ENCODE data around the gene IRF4. TPM values are rescaled to one million over a fixed set of nuclear protein-coding genes. Genes with fewer than 3 reads are reported as not detected.
A peak's percentile ranks its signal among the peaks of the same experiment; 100 is the strongest.
"Not testable (repeated sequence)": the region's sequence is repeated elsewhere in the genome, so short reads cannot be mapped to it uniquely, and the experiment has no call there.

The IRF4 gene
- polyA plus RNA-seq, 4 donors = 0.14 to 0.23 (median 0.17) TPM

- peak in 1 of 4 donors; percentile 20 for DNase-seq (ENCODE audit: low read depth in 4 of 4, low spot score in 3 of 4)
Observed at GRCh38 chr6:411402-412145, 20.0 kb downstream of the IRF4 start.

DNA sequence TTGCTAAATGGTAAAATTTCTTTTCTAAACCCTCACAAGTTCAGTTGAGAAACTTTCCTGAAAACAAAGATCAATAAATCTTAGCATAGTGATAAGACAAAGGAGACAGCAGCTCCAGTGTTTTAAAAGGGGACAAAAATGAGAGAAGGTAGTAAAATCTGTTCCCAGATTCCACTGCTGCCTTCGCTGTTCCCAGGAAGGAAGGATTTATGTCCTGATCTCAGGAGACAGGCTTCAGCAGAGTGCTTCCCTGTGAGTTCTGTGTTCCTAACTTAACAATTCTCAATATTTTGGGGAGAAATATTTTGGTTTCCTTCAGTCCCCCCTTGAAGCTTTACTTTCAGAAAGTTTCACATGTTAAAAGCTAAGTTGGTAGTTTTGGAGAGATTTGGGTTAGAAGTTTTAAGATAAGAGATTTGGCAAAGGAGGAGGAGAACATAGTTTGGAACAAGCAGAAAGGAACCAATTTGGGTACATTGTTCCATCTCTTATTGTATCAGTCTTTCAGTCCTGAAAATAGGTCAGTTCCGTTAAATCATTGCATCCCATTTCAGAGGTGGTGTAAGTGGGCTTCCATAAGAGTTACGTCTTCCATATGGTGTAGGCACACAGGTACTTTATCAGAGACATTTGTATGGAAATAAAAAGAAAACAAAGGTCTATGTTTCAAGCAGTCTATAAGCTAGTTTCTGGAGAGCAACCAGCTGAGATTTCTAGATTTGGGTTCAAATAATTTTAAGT lies 20.8 kb downstream of the IRF4 start:
- DNase-seq (ENCODE audit: low read depth in 4 of 4, low spot score in 3 of 4) = no peak

- DNase-seq (ENCODE audit: low read depth in 4 of 4, low spot score in 3 of 4) = no peak
Observed at GRCh38 chr6:414447-414846, 22.9 kb downstream of the IRF4 start.

DNA sequence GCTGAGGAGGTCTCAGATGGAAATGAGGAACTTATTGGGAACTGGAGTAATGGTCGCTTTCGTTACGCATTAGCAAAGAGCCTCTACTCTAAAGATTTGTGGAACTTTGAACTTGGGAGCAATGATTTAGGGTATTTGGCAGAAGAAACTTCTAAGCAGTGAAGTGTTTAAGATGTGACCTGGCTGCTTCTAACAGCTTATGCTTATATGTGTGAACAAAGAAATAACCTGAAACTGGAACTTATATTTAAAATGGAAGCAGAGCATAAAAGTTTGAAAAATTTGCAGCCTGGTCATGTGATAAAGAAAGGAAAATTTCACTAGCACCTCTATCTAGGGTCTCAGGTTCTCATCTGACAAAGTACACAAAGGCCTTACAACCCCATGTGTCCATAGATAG lies 23.5 kb downstream of the IRF4 start:
- DNase-seq (ENCODE audit: low read depth in 4 of 4, low spot score in 3 of 4) = no peak

GRCh38 chr6:421211-421610 lies 29.7 kb downstream of the IRF4 start:
- no peak for DNase-seq (ENCODE audit: low read depth in 4 of 4, low spot score in 3 of 4)

DNA sequence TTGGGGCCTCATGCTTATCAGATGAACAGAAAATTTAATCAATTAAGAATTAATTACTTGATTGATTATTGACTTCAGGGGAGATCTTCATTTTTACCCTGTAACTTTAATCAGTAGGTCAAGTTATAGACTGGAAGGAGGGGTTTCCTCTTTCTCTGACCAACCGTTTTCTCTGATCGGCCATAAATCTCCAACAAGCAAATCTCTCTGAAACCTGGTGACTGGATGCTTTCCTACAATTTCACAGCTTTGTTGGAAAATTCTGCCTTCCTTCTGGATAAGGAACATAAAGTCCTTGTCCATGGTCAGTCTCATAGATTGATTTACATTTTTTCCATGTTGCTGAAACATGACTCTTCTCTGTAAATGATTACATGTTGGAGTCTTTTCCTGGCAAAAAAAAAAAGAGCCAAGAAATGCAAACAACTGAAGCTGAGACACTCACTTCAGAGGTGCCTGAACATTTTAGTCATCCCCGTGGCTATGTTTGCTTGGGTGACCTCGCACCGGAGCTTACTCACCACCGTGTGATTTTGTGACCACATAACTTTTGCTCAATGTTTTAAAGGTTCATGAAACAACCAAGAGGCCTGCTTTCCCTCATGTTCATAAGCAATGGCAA lies 31.0 kb downstream of the IRF4 start:
- peak in 1 of 4 donors; percentile 10 for DNase-seq (ENCODE audit: low read depth in 4 of 4, low spot score in 3 of 4)

DNA sequence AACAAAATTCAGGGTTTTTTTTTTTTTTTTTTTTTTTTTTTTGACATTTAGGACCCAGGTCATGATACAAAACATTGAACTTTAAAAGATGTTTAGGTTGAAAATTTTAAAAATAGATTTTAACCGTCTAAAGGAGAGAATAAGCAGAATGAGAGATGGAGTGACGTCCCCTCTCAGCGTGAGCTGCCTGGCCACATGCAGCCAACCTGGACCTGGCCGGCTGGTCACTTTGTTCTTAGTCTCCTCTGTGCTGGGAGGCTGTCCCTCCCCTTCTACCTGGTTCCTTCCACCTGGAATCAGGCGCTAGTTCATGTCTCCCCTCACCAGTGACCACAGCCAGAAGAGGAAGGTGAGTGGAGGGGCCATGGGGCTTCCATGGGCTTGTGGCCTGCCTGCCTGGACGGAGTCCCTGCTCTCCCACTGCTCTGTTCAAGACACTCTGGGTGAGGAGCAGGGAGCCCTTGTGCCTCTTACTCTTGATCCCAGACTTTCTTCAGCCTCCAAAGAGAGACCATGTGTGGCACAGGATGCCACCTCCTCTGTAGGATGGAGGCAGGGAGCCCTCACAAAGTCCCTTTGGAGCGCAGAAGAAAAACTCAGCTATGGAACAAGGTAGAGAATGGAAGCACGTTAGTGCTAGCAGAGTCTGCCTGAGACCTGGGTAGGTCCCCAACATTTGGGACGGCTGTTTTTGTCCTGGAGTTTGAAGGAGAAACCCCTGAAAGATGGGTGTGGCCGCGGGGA lies 31.7 kb downstream of the IRF4 start:
- DNase-seq (ENCODE audit: low read depth in 4 of 4, low spot score in 3 of 4) = no peak

DNA sequence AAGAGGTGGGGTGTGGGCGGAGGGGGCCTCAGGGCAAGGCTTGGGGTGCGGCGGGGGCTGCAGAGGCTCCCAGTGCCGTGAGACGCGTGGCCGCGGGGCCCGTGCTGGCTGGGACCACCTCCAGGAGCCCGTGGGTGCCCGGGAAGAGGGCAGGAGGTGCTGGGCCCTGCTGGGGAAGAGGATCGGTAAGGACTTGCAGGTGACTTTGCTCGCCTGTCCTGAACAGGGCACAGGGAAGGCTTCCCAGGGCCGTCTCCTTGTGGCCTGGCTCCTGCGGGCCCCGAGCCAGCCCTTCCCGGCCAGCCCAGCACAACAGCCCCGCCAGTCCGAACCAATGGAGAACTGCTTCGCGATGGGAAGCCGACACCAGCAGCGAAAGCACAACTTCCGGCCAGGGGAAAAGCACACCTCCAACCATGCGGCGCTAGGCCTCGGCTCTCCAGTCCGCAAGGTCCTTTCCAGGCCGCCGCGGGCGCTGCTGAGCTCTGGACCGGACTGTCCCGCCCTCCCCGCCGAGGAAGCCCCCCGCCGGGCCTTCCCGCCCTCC lies 32.3 kb downstream of the IRF4 start:
- no peak for DNase-seq (ENCODE audit: low read depth in 4 of 4, low spot score in 3 of 4)

GRCh38 chr6:424741-425417 lies 33.3 kb downstream of the IRF4 start:
- no peak for DNase-seq (ENCODE audit: low read depth in 4 of 4, low spot score in 3 of 4)

DNA sequence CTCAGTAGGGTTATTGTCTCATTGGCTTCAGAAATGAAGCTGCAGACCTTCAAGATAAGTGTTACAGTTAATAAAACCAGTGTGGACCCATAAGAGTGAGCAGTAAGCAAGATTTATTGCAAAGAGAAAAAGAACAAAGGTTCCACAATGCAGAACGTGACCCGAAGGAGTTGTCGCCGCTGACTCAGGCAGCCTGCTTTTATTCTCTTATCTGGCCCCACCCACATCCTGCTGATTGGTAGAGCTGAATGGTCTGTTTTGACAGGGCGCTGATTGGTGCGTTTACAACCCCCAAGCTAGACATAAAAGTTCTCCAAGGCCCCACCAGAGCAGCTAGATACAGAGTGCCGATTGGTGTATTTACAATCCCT lies 33.9 kb downstream of the IRF4 start:
- not testable (repeated sequence) for DNase-seq (ENCODE audit: low read depth in 4 of 4, low spot score in 3 of 4)

DNA sequence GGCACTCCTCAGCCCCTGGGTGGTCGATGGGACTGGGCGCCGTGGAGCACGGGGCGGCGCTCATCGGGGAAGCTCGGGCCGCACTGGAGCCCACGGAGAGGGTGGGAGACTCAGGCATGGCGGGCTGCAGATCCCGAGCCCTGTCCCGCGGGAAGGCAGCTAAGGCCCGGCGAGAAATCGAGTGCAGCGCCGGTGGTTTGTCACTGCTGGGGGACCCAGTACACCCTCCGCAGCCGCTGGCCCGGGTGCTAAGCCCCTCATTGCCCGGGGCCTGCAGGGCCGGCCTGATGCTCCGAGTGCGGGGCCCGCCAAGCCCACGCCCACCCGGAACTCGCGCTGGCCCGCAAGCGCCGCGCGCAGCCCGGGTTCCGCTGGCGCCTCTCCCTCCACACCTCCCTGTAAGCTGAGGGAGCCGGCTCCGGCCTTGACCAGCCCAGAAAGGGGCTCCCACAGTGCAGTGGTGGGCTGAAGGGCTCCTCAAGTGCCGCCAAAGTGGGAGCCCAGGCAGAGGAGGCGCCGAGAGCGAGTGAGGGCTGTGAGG lies 34.7 kb downstream of the IRF4 start:
- DNase-seq (ENCODE audit: low read depth in 4 of 4, low spot score in 3 of 4) = not testable (repeated sequence)

DNA sequence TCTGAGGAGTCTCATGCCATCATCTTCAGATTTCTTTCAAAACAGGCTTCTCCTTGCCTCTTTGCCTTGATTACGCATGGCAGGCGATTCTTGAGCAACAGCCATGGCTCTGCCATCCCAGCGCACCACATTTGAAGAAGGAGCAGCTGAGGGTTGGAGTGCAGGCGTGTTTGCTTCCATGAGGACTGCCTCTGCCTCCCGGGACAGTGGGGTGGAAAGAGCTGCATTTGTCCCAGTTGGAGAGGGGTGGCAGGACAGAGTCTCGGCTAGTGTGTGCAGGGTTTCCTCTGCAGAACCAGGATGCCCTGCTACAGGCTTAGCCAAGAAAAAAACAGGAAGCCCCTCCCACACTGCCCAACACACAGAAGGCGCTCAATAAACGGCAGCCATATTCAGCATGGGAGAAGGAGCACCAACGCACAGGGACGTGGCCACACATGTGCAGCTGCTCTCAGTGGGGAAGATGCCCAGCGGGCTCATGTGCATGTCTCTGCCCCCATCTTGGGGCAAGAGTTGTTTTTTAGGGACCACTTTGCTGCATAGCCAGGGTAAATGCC lies 36.6 kb downstream of the IRF4 start:
- no peak for DNase-seq (ENCODE audit: low read depth in 4 of 4, low spot score in 3 of 4)

DNA sequence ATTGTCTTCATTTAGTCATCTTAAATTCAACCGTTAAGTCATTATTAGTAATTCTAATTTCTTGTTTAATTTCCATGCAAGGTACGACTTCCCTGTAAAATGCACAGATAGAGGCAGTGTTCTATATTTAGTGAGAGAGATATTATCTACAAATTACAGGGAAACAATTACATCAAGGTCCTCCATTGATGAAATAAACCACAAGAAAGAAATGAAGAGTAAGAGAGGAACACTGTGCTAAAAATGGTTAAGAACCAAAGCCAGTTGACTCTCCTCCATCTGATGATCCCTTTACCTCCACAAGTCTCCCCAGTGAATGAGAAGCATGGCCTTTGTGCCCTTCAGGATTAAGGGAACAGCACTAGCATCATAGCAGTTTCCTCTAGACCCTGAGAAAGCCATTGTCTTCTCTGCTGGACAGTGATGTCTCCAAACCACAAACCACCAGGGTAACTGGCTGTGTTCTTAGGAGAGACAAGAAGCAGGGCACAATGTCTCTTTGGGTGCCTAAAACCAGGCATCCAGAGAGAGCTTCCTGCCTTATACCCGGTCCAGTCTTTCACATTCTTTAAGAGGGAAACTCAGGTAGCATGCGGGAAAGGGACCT lies 38.1 kb downstream of the IRF4 start:
- DNase-seq (ENCODE audit: low read depth in 4 of 4, low spot score in 3 of 4) = no peak

DNA sequence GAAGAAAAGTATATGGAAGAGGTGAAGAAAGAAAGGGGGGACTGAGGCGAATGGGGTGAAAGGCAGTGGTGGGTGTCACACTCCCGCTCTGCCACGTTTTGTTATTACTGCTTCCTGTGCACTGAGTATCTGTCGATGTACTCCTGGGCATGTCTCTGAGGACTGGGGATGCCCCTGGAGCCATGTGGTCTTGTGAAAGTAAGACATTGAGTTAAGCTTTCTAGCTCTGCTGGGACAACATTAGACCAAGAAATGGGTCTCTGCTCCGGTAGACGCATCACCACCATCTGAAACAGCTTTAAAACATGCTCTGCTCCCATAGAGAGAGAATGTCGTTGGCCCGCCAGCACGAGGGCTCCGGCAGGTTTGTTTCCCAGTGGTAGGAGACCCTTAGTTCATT lies 40.0 kb downstream of the IRF4 start:
- no peak for DNase-seq (ENCODE audit: low read depth in 4 of 4, low spot score in 3 of 4)

GRCh38 chr6:431986-432385 lies 40.4 kb downstream of the IRF4 start:
- DNase-seq (ENCODE audit: low read depth in 4 of 4, low spot score in 3 of 4) = no peak

DNA sequence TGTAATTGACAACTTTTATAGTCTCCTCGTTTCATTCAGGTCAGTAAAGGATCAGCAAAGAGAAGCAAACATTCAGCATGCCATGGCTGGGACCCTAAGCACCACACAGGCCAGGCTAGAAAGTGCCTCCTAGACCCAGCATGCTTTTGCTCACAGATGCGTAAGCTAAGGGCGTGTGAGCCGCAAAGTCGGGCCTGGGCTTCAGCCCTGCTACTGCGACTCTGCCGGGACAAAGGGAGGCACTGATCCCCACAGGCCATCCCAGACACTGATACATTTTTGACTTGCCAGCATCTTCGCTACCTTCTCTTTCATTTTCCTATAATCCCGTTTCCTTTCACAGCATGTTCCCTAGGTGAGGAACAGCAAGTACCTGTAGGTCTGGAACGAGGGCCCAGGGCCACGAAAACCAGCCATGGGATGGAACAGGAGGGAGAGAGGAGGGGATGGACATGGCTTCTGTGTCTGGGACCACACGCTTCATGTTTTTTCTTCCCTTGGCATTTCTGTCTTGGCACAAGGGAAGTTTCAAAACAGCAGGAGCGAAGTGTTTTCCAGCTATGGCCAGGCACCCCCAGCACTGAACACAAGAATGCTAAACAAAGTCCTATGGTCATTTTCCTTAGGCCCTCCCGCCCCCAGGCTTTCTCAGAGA lies 42.6 kb downstream of the IRF4 start:
- no peak for DNase-seq (ENCODE audit: low read depth in 4 of 4, low spot score in 3 of 4)

DNA sequence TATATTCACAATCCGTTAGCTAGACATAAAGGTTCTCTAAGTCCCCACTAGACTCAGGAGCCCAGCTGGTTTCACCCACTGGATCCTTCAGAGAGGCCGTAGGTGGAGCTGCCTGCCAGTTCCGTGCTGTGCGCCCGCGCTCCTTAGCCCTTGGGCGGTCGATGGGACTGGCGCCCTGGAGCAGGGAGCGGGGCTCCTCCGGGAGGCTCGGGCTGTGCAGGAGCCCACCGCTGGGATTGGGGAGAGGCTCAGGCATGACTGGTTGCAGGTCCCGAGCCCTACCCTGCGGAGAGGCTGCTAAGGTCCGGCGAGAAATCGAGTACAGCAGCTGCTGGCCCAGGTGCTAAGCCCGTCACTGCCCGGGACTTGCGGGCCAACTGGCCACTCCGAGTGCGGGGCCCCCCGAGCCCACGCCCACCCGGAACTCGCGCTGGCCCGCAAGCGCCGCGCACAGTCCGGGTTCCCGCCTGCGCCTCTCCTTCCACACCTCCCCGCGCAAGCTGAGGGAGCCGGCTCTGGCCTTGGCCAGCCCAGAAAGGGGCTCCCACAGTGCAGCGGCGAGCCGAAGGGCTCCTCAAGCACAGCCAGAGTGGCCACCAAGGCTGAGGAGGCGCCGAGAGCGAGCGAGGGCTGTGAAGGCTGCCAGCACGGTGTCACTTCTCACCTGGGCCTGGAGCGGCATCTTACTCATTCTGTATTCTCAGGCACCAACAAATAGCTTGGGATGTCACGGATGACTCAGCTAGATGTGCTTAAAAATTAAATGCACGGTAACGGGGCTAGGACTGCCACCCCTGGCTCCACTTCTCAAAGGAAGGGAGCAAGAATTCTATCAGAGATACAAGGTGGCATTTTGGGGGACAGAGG lies 44.1 kb downstream of the IRF4 start:
- no peak for DNase-seq (ENCODE audit: low read depth in 4 of 4, low spot score in 3 of 4)

Data from right renal pelvis (tissue), 4 donors.